ENCODE measurements around the gene MINDY4B. TPM values are rescaled to one million over a fixed set of nuclear protein-coding genes. Genes with fewer than 3 reads are reported as not detected.

The MINDY4B gene
- total RNA-seq, 6 experiments from 2014 or later: not detected

- no peaks in the 10 kb centered on the region for H3K27me3 ChIP-seq
- intact Hi-C loops (cut with DNase I): no loop called here
- H3K4me1 ChIP-seq: no peaks in the 10 kb centered on the region
- DNase-seq (no peak), ATAC-seq (no peak)
- TF ChIP-seq POLR2A (IDR thresholded peaks at IDR 0.05) (no peak), CTCF (IDR thresholded peaks at IDR 0.05) (no peak)
- no peaks in the 10 kb centered on the region for H3K36me3 ChIP-seq
- H3K9me3 ChIP-seq: no peaks in the 10 kb centered on the region
- no peak overlapping the region for H3K4me3 ChIP-seq
- H3K27ac ChIP-seq: no peak overlapping the region
- 74% methylated on average over 7 of the region's 7 CpGs for WGBS (ENCODE audit: insufficient coverage, low coverage, low lambda C conversion rate, missing lambda C conversion rate)
Observed at GRCh38 chr3:150926328-150926727, 21.1 kb upstream of the MINDY4B start.

GRCh38 chr3:150925751-150926201, 20.5 kb upstream of the MINDY4B start:
- intact Hi-C loops (cut with DNase I): no loop called here
- H3K4me3 ChIP-seq: peak overlapping the region in 1 of 3 donors; percentile 16

DNA sequence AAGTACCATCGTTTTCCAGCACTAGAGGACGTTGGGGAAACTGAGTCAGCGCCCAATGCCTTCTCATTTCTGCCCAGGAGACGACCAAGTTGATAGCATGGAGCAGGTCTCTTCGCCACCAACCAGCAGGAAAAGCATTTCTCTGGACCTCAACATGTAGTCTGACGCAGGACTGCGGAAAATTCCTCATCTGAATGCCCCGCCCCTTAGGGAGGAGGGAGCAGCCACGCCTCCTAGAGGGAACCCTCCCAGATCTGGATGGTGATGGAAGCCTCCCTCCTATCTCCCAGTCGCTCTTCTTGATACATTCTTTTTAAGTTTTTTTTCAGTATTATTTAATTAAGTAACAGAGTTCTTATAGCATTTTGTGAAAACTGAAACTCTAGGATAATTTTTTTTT, 17.4 kb upstream of the MINDY4B start:
- Histone ChIP-seq H3K27ac (no peak overlapping the region), H3K27me3 (no peaks in the 10 kb centered on the region), H3K36me3 (no peaks in the 10 kb centered on the region), H3K4me1 (no peaks in the 10 kb centered on the region), H3K9me3 (no peaks in the 10 kb centered on the region), H3K4me3 (no peak overlapping the region)
- intact Hi-C loops (cut with DNase I): no loop called here
- no peak for DNase-seq
- no peak for ATAC-seq
- TF ChIP-seq POLR2A (IDR thresholded peaks at IDR 0.05): no peak
- TF ChIP-seq CTCF (IDR thresholded peaks at IDR 0.05): no peak
- 52% methylated on average over 7 of the region's 10 CpGs for WGBS (ENCODE audit: insufficient coverage, low coverage, low lambda C conversion rate, missing lambda C conversion rate)

More at GRCh38 chr3:150925751-150926201, 20.5 kb upstream of the MINDY4B start:
- no peak for TF ChIP-seq POLR2A (IDR thresholded peaks at IDR 0.05)
- TF ChIP-seq CTCF (IDR thresholded peaks at IDR 0.05): peak; percentile 49 to 59 (median 52)
- Histone ChIP-seq H3K27ac (no peak overlapping the region), H3K36me3 (no peaks in the 10 kb centered on the region), H3K9me3 (no peaks in the 10 kb centered on the region), H3K4me1 (no peaks in the 10 kb centered on the region), H3K27me3 (no peaks in the 10 kb centered on the region)
- ATAC-seq: peak; percentile 60 to 86 (median 74)
- DNase-seq: peak in 2 of 3 donors; percentile 49 to 59
- 17% methylated on average over 12 of the region's 14 CpGs for WGBS (ENCODE audit: insufficient coverage, low coverage, low lambda C conversion rate, missing lambda C conversion rate)

- no peak for ATAC-seq
- no peak overlapping the region for H3K4me3 ChIP-seq
- H3K36me3 ChIP-seq: no peaks in the 10 kb centered on the region
- WGBS (ENCODE audit: insufficient coverage, low coverage, low lambda C conversion rate, missing lambda C conversion rate): 57% methylated on average over 1 of the region's 4 CpGs
- no peaks in the 10 kb centered on the region for H3K27me3 ChIP-seq
- no peak overlapping the region for H3K27ac ChIP-seq
- intact Hi-C loops (cut with DNase I): no loop called here
- DNase-seq: no peak
- no peaks in the 10 kb centered on the region for H3K4me1 ChIP-seq
- TF ChIP-seq CTCF (IDR thresholded peaks at IDR 0.05) (no peak), POLR2A (IDR thresholded peaks at IDR 0.05) (no peak)
- no peaks in the 10 kb centered on the region for H3K9me3 ChIP-seq
Observed at GRCh38 chr3:150921209-150921608, 16.0 kb upstream of the MINDY4B start.

- no peaks in the 10 kb centered on the region for H3K36me3 ChIP-seq
- no peaks in the 10 kb centered on the region for H3K4me1 ChIP-seq
- ATAC-seq: peak in 1 of 4 donors; percentile 41
- H3K27ac ChIP-seq: no peak overlapping the region
- no peaks in the 10 kb centered on the region for H3K27me3 ChIP-seq
- TF ChIP-seq CTCF (IDR thresholded peaks at IDR 0.05) (no peak), POLR2A (IDR thresholded peaks at IDR 0.05) (no peak)
- no peak overlapping the region for H3K4me3 ChIP-seq
- DNase-seq: no peak
- intact Hi-C loops (cut with DNase I): no loop called here
- WGBS (ENCODE audit: insufficient coverage, low coverage, low lambda C conversion rate, missing lambda C conversion rate): 70% methylated on average over 2 of the region's 2 CpGs
- no peaks in the 10 kb centered on the region for H3K9me3 ChIP-seq
Observed at GRCh38 chr3:150920236-150920635, 15.0 kb upstream of the MINDY4B start.
